HG03175 (cell line): ENCODE data around the gene CS.
A peak's percentile ranks its signal among the peaks of the same experiment; 100 is the strongest.
"Not testable (repeated sequence)": the region's sequence is repeated elsewhere in the genome, so short reads cannot be mapped to it uniquely, and the experiment has no call there.

ENCODE experiments used
- ATAC-seq: cut with Tn5 transposase; IDR thresholded peaks from one replicate; pipeline ENCODE4 v1.9.1; 2021; ENCODE audit warnings: mild to moderate bottlenecking, moderate library complexity; ENCODE audit not compliant: unreplicated experiment

The CS gene

DNA sequence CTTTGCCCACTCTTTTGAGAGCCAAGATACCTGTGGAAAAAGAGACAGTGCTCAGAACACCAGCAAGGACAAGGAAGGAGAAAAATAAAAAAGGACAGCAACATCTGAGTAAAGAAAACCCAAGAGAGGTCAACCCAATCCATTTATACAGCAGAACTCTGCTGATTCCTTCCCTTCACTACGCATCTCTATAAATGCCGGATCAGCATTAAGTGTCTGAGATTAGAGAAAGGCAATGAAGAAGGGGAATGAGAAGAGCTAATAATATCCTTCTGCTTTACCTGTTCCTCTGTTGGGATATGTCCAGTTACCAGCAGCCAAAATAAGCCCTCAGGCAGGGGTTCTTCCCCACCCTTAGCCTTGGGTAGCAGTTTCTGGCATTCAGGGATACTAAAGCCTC is 17.6 kb downstream of the CS start:
- no peak for ATAC-seq

GRCh38 chr12:56282030-56282429 is 18.1 kb downstream of the CS start:
- no peak for ATAC-seq

GRCh38 chr12:56280849-56281248 is 19.3 kb downstream of the CS start:
- no peak for ATAC-seq

GRCh38 chr12:56278905-56279304 is 21.2 kb downstream of the CS start:
- no peak for ATAC-seq

GRCh38 chr12:56274299-56274698 is 25.8 kb downstream of the CS start:
- ATAC-seq, result no peak

DNA sequence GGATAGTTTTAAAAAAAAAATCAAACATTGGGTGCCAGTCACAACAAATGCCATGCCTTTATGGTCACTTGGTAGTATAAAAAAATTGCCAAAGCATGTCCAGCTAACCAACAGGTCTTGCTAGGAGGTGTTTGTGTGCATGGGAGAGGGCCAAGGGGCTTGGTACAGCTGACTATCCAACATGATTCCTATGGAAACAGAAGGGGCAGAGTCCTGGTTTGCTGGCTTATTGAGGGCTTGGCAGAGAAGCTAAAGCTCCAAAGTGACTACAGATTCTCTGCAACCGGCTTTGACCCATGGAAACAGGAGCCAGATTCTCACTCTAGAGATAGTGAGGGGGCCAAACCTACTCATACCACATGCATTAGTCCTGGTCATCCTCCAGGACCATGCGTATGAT is 27.7 kb downstream of the CS start:
- ATAC-seq, result not testable (repeated sequence)

- ATAC-seq, result no peak
Observed at GRCh38 chr12:56271031-56271430, 29.1 kb downstream of the CS start.

DNA sequence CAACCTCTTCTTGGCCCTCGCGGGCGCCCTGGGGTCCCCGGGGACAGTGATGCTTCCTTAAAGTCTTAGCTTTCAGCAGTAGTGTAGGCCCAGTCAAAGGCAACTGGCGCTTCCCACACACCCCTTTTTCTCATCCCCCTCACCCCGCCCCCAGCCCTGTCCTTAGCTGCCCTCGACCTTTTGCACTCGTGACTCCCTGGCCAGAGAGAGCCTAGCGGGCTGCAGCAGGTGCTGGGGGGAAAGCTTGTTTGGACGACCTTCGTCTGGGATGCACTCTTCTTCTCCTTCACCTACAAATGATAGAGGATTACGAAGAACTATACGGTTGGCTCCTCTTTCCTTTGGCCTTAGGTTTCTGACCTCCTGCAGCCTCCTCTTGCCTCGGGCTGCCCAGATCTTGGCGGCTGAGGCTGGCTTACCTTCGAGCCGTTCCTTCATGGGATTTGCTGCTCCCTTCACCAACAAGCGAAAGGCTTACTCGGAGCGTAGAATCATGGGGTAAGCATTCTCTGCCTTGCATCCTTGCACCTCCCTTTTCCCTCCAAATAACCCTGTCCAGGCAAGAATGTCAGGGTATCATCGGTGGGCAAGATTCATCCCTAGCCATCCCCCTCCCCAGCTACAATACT is 32.6 kb downstream of the CS start:
- ATAC-seq, result peak; percentile 20

- peak; percentile 94 for ATAC-seq
Observed at GRCh38 chr12:56266693-56267442, 33.3 kb downstream of the CS start, which contains the start of gene COQ10A. TSS of gene COQ10A (plus strand) at chr12:56266942. CDS start at chr12:56267119, 177 bp downstream.

DNA sequence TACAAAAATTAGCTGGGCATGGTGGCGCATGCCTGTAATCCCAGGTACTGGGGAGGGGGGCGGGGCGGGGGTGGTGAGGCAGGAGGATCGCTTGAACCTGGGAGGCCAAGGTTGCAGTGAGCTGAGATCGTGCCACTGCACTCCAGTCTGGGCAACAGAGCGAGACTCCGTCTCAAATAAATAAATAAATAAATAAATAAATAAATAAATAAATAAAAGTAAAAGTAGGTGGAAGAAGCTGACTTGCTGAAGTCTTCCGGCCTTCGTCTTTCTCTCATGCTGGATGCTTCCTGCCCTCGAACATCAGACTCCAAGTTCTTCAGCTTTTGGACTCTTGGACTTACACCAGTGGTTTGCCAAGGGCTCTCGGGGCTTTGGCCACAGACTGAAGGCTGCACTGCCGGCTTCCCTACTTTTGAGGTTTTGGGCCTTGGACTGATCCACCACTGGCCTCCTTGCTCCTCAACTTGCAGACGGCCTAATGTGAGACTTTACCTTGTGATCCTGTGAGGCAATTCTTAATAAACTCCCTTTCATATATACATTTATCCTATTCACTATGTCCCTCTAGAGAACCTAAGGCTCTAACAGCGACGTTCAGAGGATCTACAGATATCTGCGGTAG is 34.0 kb downstream of the CS start:
- not testable (repeated sequence) for ATAC-seq

GRCh38 chr12:56262955-56263354 is 37.2 kb downstream of the CS start:
- not testable (repeated sequence) for ATAC-seq

DNA sequence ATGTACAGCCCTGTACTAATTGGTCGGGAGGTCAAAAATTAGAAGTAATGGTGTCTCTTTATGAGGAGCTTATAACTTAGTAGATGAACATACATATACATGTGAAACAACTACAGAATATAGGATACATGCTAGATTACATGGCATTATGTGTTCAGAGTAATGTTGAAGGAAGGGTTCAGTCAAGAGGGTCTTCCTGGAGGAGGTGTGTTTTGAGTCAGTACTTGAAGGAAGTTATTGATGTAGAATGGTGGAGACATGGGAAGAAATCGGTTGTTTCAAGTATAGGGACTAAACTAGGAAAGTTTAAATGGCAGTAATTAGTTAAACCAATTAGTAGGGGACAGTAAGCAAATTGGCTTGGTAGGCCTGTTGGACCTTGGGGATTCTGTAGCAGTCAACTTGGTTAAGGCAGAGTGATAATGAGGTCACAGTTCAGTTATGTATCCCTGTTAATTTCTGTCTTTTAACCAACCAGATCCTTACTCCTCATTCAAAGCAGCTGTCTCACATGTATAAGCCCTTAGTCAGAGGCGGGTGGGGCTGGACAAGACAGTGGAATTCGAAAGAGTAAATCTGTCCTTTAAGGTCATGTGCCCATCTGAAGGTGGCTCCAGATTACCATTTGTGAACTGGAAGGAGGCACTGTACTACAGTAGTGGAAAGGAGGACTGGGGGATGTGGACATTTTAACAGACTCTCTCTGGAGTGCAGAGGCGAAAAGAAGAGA is 38.5 kb downstream of the CS start:
- no peak for ATAC-seq

GRCh38 chr12:56260921-56261320 is 39.2 kb downstream of the CS start:
- no peak for ATAC-seq

GRCh38 chr12:56260380-56260779 is 39.8 kb downstream of the CS start:
- ATAC-seq, result no peak

DNA sequence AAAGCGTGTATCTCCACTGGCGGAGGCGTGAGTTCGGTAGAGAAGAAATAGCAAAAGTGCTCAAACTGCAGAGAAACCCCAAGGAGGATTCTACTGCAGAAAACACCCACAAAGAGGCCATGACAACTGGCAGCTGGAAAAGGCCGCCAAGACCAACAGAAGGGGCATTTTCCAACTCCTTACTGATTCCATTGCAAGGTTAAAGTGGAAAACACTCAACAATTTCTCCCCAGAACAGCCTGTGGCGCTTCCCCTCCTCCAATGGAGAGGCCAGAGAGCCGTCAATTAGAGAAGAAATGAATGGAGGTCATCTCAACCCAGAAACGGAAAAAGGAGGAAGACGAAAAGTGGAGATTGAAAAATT is 41.3 kb downstream of the CS start:
- ATAC-seq, result no peak

DNA sequence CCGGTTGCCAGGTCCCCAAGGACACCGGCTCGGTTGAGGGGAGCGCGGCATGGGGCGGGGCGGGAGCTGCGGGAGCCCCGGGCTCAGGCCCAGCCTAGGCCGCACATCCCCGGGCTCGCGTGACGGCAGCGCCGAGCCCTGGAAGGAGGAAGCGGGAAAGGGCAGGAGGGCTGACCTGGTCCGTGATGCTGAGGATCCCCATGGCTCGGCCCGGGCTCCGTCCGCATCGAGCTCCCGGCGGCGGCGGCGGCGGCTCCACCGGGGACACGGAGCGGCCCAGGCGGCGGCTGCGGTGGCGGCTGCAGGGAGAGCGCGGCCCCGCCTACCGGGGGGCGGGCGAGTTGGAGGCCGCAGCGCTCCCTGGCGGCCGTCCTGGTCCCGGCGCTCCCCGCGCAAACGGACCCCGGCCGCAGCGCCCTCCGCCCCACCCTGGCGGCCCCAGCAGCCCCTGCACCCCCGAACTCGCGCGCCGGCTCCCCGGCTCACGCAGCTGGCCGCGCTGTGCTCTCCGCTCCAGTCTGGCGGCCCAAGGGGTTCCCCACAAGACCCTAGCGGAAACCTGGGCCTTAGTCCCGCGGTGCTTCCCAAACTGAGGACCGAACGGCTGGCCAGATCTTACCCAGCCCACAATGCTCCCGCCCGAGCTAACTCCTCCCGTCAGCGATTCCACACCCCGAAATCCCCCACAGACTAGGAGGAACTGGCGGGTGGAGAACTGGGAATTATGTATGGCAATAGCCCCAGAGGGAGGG is 41.9 kb downstream of the CS start, which contains the start of gene ANKRD52:
Gene ANKRD52, minus strand, starts transcription at position 317 of the 752 bp plus-strand sequence. Its CDS starts 115 bp downstream, at position 202.
- peak; percentile 87 for ATAC-seq

DNA sequence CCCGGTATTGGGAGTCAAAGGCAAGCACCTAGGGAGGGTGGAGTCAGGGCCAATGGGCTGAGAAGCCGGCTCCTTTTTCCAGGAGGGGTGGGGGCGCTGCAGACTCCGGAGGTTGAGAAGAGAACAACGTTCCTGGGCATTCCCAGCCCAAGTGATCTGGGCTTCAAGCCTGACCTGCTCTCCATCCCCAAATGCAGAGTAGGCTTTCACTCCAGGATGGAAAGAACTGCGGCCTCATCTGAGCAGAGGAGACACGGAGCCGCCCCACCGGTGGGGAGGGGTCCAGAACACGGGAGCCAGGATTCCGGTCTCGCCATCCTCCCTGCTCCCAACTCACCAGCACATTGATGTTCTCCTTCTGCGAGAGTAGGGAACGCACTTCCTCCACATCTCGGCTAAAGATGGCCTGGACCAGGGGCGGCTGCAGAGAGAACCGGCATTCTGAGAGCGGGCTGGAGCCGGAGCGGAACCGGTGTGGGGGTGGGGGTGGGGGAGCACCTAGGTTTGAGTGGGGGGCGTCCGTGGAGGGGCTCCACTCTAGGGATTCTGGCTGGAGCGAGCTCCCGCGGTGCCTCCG is 42.6 kb downstream of the CS start:
- peak; percentile 12 for ATAC-seq

- ATAC-seq, result no peak
Observed at GRCh38 chr12:56257071-56257470, 43.1 kb downstream of the CS start.

- ATAC-seq, result no peak
Observed at GRCh38 chr12:56256326-56256960, 43.7 kb downstream of the CS start.

DNA sequence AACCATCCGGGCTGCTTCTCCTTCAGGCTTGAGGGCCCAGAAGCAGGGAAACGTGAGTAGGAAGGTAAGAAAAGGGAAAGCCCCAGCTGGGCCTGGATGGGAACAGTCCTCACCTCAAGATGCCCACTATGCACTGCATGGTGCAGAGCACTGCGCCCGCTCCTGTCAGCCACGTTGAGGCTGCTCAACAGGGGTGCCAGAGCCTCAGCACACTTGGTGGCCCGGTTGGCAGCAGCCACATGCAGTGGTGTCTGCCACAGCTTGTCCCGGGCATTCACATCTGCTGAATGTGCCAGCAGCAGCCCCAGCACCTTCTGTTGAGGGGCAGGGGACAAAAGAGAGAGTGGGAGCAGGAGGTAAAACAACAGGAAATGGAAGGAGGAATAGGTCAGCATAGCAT is 44.5 kb downstream of the CS start:
- no peak for ATAC-seq
